Stomach (tissue), 4 donors: ENCODE measurements around the gene DUT.

ENCODE experiments used
- CTCF ChIP-seq, 7 experiments: fragments of 450-650 bp in 4 of 7; fragments of 200-600 bp in 3 of 7; sonication (generic) in 3 of 7; IDR thresholded peaks; one replicate each; pipeline ENCODE4 v1.5.1; 2016 to 2019; ENCODE audit warnings: antibody characterized with exemption in 7 of 7, control low read depth in 2 of 7, mild to moderate bottlenecking in 1 of 7
- POLR2A ChIP-seq, 4 donors: fragments of 450-650 bp; IDR thresholded peaks; one replicate each; pipeline ENCODE4 v1.6.1; 2016; ENCODE audit warnings: antibody characterized with exemption in 4 of 4, control low read depth in 2 of 4, mild to moderate bottlenecking in 1 of 4, moderate library complexity in 1 of 4

- TF ChIP-seq CTCF (IDR thresholded peaks at IDR 0.05): no peak
- TF ChIP-seq POLR2A (IDR thresholded peaks at IDR 0.05): no peak
Observed at GRCh38 chr15:48375767-48376166, 44.5 kb downstream of the DUT start.
